HG02870 (cell line): Measurements from ENCODE around the gene SPAG16.

Source experiments
- ATAC-seq: cut with Tn5 transposase; IDR thresholded peaks from one replicate; pipeline ENCODE4 v1.9.1; 2021; ENCODE audit warnings: mild to moderate bottlenecking, moderate library complexity; ENCODE audit not compliant: unreplicated experiment

The SPAG16 gene

DNA sequence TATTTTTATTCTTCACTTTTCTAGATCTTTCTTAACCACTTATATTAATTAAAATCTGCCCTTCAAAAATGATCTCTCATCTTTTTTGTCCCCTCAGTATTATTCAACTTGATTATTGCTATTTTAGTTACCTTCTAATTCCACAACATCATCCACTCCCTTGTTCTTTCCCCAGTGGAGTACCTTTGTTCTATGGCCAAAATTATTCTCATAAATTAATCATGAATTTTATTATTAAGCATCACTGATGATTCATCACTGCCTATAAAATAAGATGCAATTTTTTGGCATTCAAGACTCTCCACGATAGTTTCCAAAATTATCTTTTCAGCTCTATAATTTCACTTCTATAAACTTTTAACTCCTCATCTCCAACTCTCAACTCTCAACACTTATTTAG lies 505.7 kb downstream of the SPAG16 start:
- no peak for ATAC-seq

DNA sequence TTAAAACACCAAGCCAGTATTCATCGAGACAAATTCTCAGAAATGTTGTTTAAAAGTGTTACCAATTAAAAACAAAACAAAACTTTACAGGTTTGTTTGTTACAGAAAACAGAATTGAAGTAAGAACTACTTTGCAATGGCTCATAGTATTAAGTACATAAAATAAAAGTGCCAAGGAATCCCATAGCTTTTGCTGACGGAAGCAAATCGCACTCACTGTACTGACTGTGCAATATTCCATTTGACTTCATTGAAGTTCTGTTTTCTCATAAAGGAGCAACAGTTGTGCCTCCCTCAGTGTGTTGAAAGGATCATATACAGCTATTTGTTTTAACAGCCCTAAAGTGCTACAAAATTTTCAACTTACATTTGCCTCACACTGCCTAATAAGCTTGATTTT lies 507.8 kb downstream of the SPAG16 start:
- ATAC-seq, result no peak

DNA sequence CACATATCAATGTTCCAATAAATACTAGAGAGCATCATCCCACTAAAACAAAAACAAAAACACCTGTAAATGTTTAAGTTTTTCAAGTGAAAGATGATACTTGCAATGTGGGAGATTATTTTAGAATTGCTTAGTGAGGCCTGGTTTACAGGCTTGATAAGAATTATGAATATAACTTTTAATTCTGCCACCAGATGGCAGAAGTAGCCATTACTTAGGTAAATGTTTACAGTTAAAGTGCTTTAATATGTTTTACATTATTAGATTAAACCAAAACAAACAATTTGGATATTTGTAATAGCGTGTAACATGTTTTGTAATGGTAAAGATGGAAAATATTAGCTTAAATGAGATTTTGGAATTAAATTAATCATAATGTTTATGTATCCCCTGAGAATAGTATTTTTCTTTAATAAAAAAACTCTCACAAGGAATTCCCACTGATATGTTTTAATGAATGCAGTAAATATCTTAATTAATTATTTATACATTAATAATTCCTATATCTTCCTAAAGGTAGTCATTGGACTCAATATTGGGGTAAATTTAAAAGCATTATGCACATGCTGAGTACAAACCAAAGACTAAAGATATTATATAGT lies 522.0 kb downstream of the SPAG16 start:
- ATAC-seq, result no peak

DNA sequence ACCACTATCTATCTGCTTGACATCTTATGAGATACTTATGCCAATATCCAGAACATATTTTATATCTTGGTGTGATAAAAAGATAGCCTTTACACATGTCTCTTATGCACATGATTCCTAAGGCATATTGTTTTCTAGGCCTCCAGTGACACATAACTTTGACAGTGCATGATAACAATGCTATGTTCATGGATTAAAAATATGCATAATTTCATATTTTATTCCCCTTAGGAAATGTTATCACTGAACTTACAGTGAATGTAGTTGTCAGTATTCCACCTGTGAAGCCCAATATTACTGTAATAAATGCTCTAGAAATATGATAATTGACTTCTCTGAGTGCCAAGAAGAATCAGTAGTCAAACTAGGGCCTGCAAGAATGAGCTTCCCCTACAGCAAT lies 532.3 kb downstream of the SPAG16 start:
- no peak for ATAC-seq

DNA sequence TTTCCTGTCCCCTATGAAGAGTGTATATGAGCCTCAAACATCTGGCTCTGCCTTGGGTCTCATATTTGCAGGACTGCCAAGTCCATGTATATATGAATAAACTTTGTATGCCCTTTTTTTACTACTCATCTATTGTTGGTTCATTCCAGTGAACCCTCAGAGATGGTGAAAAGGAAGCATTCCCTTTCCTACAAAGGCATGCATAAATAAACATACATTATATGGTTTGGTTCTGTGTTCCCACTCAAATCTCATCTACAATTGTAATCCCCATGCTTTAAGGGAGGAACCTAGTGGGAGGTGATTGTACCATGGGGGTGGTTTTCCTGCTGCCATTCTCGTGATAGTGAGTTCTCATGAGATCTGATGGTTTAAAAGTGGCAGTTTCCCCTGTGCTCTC lies 534.2 kb downstream of the SPAG16 start:
- ATAC-seq, result no peak

DNA sequence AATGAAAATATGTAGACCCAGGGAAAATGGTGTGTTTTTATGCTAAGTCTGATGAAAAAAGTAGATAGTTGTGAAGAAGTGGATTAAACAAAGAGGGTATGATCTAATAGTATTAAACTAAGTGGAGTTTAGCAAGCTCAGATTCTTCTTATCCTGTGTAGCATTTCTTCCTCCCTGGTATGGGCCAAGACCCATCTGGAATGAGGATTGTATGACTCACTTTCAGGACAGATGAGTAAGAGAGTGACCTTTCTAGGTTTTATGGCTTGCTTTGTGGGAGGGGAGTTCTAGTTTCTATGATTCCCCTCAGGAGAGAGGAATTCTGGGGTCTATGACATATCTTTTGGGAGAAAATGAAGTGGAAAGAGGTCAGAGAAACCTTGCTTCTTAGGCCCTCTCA lies 550.1 kb downstream of the SPAG16 start:
- ATAC-seq, result no peak

DNA sequence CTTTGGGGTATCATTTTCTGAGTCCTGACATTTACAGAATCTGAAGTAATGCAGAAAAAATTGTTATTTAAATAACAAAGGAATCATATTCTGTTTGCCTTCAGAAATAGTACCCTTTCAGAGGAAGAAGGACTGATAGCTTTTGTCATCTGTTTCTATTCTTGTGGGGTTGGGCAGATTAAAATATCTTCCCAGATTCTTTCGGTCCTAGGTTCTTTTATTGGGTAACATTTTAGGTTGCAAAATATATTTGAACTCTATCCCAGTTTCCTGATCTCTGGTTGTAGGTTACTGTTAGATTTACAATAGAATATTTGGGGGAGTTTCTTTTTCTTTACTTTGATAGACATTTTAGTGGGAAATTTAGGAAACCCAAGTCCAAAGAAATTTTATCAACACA lies 550.5 kb downstream of the SPAG16 start:
- no peak for ATAC-seq

DNA sequence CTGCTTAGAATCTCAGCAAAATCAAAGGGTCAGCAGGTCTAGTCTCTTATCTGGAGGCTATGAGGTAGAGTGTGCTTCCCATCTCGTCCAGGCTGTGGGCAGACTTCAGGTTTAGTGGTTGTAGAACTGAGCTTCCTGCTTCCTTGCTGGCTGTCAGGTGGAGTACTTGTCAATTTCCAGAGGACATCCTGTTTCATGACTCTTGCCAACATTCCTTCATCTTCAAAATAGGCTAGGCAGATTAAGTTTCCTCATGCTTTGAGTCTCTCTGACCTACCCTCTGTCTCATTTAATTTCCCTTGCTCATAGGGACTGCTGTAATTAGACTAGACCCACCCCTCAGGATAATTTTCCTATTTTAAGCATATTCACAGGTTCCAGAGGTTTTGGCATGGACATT lies 562.6 kb downstream of the SPAG16 start:
- no peak for ATAC-seq

DNA sequence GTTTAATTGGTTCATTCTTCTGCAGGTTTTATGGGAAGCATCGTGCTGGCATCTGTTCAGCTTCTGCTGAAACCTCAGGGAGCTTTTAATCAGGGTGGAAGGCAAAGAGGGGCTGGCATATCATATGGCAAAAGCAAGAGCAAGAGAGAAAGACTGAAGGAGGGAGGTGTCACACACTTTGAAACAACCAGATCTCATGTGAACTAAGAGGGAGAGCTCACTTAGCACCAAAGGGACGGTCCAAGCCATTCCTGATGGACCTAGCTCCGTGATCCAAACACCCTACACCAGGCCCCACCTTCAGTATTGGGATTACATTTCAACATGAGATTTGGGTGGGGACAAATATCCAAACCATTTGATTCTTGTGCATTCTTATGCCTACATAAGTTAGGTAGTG lies 563.1 kb downstream of the SPAG16 start:
- no peak for ATAC-seq

DNA sequence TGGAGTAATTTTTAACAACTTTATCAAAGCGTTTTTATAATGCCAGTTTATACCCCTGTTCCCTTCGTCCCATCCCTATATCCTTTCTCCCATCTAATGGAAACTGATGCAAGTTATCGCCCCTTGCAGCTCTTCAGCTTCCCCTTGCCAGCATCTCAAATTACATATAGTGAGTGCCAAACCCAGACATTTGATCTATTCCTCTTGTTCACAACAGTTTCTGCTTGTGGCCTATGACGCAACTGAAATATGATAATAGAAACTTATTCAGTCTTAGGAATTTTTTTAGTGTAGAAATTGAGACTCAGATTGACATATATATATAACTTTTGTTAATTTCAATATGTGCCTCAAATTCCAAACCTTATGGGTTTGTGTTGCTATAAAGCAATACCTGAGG lies 564.4 kb downstream of the SPAG16 start:
- no peak for ATAC-seq

DNA sequence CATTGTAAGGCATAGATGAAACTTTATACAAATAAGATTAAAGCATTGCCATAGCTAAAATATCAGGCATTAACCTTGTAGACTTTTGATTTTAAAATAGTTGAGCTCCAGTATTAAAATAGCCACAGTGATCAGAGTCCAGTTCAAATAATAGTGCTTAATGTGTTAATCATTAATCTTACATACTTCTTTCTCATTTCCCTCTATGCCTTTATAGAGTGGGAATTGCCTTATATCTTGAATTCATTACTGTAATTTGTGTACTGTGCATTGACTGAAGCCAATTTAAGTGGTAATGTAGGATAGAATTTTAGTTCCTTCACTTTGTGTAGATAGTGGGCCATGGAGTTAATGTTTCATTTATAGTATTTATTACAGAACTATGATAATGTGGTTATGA lies 577.4 kb downstream of the SPAG16 start:
- no peak for ATAC-seq

DNA sequence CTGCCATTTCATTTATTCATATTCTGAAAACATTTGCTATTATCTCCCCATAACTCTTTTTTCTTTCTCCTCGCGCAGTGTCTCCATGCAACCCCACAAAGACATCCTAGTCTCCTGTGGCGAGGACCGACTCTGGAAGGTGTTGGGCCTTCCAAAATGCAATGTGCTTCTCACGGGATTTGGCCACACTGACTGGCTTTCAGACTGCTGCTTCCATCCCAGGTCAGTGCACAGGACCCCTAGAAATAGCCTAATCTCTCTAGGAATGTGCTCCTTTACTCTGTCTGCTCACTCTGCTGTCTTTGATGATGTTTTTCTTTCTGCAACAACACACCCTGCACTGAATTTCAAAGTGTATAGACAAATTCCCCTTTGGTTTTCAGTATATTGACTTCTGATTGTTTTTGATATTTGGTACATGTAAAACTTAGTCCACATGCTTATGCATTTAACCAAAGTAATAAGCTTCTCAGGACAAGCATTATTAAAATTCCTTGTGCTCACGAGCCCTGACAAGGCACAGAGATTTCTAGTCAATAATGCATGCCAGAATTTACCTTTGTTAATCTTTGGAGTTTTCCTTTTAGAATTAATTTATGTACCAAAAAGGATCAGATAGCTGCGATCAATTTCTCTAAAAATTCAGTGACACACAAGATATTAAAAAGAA lies 578.3 kb downstream of the SPAG16 start:
- ATAC-seq, result no peak

DNA sequence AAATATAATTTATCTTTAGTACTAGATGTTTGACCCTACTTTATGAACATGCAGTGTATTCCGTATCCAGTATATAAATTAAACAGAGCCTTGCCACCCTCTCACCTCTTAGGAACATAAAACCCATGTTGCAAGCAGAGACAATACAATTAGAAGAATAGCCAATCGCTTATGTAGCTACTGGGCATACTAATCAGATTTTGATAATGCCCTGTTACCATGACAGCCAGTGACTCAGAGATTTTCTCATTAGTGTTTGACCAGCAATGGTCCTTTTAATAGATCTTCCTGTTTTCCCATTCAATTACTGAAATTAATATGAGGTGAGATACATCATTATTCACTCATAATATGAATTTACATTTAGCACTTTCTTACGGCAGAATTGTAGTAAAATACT lies 579.3 kb downstream of the SPAG16 start:
- ATAC-seq, result no peak

DNA sequence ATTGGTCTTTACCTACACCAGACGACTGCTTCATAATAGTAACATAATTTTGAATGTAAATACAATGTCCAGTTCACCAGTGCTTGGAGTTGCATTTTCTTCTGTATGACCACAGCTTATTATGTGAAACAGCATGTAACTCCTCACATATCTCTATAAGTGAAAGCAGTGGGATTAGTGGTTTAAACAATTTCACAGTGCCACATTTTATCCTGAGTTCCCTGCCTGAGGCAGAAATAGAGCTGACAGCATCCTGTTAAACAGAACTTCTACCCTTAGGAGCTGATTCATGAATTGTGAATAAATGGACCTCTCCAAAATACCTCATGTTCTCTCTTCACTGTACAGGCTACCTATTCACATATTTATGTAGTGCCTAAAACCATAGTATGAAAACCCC lies 584.3 kb downstream of the SPAG16 start:
- ATAC-seq, result no peak

DNA sequence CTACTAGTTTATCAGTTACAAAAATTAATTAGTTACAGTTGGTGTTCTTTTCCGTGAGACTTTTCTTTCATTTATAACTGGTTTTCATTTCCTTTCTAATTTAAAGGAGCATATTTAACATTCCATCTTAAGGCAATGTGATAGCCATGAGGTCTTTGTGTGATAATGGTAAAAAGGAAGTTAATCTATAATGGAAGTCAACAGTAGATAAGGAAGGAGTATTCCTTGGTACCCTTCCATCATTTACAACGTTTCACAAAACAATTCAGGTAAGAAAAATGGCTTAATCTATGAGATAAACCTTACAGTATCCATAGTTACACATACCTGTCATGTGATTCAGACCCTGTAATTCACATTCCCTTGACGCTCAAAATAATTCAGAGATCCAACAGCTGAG lies 601.2 kb downstream of the SPAG16 start:
- no peak for ATAC-seq

DNA sequence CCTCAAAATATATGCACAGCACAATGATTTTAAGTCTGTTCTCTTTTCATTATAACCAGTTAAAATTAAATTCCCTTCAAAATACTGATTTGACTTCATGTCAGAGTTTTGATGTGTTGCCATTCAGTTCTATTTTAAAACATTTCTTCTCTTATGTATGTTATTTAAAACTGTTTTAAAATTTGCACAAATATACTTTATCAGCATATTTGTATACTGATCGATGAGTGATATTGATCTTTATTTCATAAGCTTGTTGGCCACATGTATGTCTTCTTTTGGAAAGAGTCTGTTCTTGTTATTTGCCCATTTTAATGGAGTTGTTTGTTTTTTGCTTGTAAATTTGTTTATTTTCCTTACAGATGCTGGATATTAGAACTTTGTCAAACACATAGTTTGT lies 630.2 kb downstream of the SPAG16 start:
- ATAC-seq, result no peak

DNA sequence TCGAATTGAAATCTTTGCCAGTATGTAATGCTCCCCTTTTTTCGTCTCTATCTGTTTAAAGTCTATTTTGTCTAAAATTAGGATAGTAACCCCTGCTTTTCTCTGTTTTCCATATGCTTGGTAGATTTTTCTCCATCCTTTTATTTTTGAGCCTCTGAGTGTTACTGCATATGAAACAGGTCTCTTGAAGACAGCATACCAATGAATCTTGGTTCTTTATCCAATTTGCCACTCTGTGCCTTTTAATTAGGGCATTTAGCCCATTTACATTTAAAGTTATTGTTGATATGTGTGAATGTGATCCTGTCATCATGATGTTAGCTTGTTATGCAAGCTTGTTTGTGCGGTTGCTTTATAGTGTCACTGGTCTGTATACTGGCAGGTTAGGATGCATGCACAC lies 635.8 kb downstream of the SPAG16 start:
- no peak for ATAC-seq

DNA sequence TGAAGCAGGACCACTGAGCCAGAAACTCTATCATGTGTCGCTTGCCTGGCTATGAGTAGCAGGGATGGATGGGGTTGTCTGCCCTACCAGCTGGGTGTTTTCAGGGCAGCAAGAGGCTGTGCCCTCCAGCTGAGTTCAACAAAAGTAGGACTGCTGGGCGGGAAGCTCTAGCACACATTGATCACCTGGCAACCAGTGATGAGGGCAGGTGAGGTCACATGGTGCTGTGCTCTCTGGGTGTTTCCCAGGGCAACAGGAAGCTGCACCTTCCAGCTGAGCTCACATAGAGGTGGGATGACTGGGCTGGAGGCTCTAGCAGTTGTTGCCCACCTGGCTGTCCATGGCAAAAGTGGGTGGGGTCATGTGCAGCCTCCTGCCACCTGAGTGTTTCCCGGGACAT lies 639.3 kb downstream of the SPAG16 start:
- no peak for ATAC-seq

DNA sequence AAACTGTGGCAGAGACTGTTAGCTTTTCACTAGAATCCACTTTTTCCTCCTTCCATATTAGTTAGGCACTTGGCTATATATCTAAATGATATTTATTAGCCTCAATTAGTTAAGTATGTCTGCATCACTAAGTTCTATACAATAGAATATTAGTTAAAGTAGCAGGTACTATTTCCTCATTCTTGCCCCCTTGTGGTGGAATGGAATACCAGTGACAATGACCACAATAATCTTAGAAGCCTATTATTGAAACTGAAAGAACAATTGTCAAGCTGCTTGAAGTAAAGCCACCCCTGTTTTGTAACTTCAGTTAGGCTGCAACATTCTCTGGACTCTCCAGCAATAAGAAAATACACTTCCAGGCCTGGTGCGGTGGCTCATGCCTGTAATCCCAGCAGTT lies 650.3 kb downstream of the SPAG16 start:
- peak; percentile 98 for ATAC-seq

DNA sequence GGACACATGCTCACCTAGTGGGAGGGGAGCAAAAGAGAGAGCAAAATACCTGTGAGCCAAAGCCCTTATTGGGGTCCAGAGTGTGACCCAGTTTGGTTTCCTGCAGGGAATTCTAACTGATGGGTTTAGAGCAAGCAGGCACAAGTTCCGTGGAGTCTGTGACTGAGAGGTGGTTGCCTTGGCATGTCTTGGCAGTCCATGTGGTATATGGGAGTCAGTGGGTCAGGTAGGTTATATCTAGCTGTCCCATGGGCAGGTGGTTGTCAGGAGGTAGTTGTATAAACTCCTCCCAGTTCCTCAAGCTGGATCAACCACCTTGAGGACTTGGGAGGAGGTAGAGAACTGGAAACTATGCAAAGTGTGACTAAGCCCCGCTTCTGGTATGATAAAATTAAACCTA lies 673.8 kb downstream of the SPAG16 start:
- ATAC-seq, result no peak

DNA sequence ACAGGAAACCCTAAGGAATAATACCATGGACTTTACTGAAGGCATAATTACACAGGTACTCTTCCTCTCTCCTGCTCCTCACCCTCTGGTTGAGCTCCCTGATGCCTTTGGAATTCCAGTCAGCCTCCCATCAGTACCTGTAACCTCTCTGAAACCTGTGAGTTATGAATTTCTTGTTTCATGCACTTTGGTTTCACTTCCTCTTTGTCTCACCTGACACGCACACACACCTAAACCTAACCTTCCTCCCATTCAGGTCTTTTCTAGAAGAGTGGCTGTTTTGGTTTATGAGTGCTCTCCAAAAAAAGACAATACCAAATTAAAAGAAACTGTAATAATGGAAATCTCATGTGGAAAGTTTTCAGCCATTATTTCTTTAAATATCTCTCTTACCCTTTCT lies 675.3 kb downstream of the SPAG16 start:
- no peak for ATAC-seq

DNA sequence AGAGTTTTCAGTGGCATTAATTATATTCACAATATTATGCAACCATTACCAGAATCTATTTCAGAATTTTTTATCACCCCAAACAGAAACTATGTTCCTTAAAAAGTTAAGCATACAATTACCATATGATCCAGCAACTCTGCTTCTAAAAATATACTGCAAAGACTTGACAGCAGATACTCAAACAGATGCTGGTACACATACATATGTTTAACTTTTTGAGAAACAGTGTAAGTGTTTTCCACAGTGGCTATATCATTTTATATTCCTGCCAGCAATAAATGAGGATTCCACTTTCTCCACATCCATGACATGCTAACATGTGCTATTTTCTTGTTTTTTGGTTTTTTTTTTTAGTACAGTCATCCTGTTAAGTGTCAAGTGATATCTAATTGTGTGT lies 687.3 kb downstream of the SPAG16 start:
- no peak for ATAC-seq

DNA sequence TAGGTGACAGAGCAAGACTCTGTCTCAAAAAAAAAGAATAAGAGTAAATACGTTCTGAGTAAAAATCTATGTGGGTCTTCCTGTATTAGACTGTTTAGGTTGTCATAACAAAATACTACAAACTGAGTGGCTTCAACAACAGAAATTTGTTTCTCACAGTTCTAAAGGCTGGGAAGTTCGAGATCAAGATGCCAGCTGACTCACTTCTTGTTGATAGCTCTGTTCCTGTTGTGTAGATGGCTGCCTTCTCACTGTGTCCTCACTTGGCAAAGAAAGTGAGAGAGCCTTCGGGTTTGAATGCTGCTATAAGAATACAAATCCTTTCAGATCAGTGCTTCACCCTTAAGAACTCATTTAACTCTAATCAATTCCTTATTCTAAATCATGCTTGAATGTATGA lies 696.6 kb downstream of the SPAG16 start:
- ATAC-seq, result no peak
